Astrocyte (in vitro differentiated cells and primary cell): ENCODE data around the gene NEMP2.

Experiments used
- CTCF ChIP-seq: IDR thresholded peaks from 2 replicates; pipeline ENCODE4 v1.5.1; 2011; ENCODE audit warnings: low read depth, mild to moderate bottlenecking, inconsistent platforms, low read length, moderate library complexity; ENCODE audit not compliant: insufficient read depth
- EZH2 ChIP-seq: IDR thresholded peaks from 2 replicates; pipeline ENCODE4 v1.6.1; 2012; ENCODE audit warnings: mild to moderate bottlenecking, low read length, inconsistent platforms; ENCODE audit not compliant: insufficient read depth

GRCh38 chr2:190462611-190463010 lies 71.9 kb downstream of the NEMP2 start:
- no peak for TF ChIP-seq CTCF
- TF ChIP-seq EZH2, result no peak
